UCSD-AML1 (cell line): ENCODE results near the gene ATPAF1.

ENCODE experiments used
- DNase-seq: peaks from one replicate; lab custom pipeline; 2025; ENCODE audit not compliant: unreplicated experiment; lab: John Stamatoyannopoulos, UW

ATPAF1 gene

GRCh38 chr1:46596036-46596435 lies 72.1 kb downstream of the ATPAF1 start:
- DNase-seq, result no peak

- DNase-seq, result peak; percentile 59
Measured at GRCh38 chr1:46595127-46595526, 73.0 kb downstream of the ATPAF1 start.

DNA sequence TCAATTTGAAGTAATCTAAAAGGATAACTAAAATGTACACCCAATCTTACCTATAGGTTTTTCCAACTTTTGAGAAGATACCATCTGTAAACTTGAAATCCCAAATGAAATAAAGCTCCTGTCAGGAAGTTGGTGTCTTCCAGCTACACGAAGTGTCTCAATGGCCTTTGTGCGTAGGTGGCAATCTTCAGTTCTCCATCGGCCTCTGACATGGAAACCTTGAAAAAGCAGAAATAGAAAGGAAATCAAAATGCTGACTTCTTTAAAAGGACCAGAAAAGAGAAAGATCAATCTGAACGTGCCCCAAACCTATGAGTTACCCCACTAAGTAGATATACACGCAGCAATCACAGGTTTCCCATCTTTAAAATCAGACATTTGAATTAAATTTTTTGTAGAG lies 74.1 kb downstream of the ATPAF1 start:
- DNase-seq, result no peak

- no peak for DNase-seq
Measured at GRCh38 chr1:46592823-46593222, 75.3 kb downstream of the ATPAF1 start.

DNA sequence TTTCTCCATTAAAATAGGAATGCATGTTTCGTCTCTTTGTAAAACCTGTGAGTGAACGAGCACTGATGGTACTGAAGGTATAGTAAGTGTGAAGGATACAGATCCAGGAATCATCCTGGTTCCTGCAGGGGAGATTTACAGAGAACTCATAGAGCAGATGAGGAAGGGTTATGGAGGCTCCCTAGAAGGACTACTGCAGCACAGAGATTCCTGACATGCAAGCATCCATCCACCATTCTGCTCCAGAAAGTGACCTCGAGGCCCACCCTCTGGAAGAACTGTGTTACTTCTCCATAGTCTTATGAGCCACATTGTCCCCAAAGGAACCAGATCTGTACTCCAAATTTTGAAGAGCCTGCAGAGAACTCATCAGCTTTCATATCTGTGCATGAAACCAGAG lies 78.6 kb downstream of the ATPAF1 start:
- DNase-seq, result no peak

GRCh38 chr1:46587069-46587468 lies 81.1 kb downstream of the ATPAF1 start:
- no peak for DNase-seq

- no peak for DNase-seq
Measured at GRCh38 chr1:46585312-46585938, 82.7 kb downstream of the ATPAF1 start.

GRCh38 chr1:46583494-46583893 lies 84.7 kb downstream of the ATPAF1 start:
- no peak for DNase-seq

DNA sequence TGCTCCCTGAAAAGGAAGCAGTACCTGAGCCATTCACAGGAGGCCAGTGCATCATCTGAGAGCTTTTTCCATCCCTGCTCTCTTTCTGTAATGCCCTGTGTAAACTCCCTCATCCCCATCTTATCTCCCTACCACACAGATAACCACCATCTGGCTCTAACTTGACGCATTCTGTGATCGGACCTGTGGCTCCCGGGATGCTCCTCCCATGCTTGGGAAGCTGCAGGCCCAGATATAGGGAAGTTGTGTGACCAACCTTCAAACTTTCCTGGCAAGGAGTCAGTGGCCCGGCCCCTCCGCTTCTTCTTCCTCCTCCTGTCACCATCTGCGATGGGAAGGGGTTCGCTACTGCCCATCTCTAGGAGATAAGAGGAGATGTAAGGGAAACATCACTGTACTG lies 85.2 kb downstream of the ATPAF1 start:
- DNase-seq, result no peak
